DMS53 treated with DMSO at 0.1 percent for 48 hours (cell line): ENCODE results near the gene ZDHHC8.

Source experiments
- DNase-seq: peaks from one replicate; lab custom pipeline; 2025; ENCODE audit not compliant: unreplicated experiment; lab: John Stamatoyannopoulos, UW

Gene ZDHHC8

GRCh38 chr22:20096574-20097420 is 34.8 kb upstream of the ZDHHC8 start:
- DNase-seq = no peak

DNA sequence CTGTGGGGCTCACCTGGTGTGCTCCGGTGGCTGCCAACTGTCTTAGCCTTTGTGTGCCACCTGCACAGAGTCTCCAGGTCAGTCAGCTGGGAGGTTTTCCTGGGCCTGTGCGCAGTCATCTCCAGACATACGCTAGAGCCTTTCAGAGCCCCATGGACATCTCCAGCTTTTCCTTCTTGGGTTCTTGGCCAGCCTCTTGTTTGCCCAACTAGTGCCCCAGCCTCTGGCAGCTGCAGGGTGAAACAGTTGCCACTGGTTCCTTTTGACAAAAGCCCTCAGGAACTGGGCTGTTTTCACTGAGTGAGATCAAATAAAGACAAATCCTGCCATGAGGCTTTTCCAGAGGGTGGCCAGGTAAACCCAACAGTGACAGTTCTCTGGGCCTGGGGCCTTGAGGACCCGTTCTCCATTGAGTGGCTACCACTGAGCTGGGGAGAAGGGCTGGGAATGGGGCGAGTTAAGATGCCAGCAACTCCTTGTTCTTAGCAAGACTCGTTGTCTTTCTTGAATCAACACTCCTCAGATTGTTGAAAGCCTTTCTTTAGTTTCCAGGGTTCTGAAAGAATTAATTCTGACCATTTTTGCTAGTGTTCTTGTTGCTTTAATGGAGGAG is 32.4 kb upstream of the ZDHHC8 start:
- DNase-seq = no peak

GRCh38 chr22:20101638-20102037 is 30.0 kb upstream of the ZDHHC8 start:
- DNase-seq = no peak

GRCh38 chr22:20102203-20102780 is 29.3 kb upstream of the ZDHHC8 start:
- DNase-seq = no peak

DNA sequence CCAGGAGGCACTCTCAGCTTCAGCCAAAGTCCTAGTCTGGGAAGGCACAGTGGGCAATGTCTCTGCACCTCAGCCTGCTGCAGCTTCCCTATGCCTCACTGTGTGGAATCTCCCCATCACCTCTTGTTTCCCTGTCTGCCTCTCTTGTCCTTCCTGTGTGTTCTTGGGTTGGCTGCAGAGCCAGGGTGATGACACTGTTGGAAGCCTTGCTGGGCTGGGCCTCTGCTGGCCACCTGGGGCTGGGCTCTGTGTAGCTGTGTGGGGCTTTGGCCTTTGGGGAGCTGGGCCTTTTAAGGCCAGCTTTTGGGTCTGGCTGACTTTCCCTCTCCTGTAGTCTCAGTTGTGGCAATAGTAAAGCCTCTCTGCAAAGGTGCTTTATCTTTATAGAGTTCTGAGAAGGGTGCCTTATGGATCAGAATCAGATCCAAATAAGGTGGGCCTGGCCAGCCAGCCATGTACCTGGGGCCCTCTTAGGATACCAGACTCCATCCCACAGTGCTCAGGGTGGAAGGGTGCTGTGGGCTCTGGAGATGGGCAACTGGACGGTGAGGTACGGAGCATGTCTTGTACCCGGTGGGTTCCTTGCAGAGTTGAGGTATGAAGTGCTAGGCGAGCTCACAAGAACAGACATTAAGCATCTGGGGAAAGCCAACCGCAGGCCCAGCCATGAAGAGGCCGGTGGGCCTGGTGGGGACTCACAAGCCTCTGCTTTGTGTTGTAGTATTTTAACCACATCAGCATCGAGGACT is 26.0 kb upstream of the ZDHHC8 start:
- DNase-seq = no peak

GRCh38 chr22:20106205-20106848 is 25.3 kb upstream of the ZDHHC8 start:
- no peak for DNase-seq

GRCh38 chr22:20106849-20107237 is 24.8 kb upstream of the ZDHHC8 start:
- DNase-seq = no peak

DNA sequence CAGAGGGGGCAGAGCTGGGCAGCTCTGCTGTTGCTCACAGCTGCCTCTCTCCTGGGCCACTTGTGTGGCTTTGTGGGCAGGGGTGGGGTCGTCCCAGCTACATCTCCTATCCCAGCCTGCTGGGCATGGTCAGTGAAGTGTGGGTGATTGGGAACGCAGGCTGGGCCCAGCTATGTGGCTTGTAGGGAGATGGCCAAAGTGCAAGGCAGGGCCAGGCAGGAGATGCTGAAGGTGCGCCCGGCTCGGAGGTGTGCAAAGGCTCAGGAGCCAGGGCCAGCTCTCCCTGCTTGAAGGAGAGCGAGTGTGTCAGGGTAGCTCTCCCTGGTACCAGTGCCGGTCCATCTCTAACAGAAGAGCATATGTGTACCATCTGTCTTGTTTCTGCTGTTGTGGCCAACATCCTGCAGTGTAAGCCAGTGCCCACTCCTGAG is 24.1 kb upstream of the ZDHHC8 start:
- DNase-seq = no peak

DNA sequence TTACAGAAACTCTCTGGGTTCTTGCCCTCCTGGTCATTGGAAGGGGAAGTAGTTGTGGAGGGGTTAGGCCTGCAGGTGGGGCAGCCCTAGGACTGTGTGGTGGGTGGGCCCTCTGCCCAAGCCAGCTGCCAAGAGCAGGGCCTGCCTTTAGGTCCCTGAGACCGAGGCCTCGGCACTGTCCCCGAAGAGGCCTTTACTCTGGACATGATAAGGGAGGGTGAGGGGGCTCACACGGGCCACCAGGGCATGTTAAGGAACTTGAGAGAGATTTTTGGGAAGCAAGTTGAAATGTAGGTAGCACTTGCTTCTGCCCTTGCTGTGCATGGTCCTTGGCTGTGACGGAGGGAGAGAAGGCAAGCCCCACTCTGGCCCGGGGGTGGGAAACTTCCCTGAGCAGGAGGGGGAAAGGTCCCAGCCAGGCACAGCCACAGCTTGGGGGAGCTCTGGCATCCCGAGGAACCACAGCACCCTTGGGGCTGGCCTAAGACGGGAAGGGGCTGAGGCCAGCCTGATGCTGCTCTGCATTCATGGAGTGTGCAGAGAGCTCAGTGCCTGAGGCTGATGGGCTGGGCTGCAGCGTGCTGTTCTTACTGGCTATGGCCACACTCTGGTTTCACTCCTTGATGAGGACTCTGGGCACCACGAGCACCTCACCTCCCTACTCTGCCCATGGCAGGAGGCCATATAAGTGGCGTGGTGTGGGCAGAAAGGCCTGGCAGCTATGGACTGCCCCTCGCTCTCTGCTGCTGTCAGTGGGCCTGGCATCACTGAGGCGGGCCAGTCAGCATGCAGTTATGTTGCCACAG is 23.4 kb upstream of the ZDHHC8 start:
- no peak for DNase-seq

GRCh38 chr22:20108757-20109230 is 22.8 kb upstream of the ZDHHC8 start:
- no peak for DNase-seq

DNA sequence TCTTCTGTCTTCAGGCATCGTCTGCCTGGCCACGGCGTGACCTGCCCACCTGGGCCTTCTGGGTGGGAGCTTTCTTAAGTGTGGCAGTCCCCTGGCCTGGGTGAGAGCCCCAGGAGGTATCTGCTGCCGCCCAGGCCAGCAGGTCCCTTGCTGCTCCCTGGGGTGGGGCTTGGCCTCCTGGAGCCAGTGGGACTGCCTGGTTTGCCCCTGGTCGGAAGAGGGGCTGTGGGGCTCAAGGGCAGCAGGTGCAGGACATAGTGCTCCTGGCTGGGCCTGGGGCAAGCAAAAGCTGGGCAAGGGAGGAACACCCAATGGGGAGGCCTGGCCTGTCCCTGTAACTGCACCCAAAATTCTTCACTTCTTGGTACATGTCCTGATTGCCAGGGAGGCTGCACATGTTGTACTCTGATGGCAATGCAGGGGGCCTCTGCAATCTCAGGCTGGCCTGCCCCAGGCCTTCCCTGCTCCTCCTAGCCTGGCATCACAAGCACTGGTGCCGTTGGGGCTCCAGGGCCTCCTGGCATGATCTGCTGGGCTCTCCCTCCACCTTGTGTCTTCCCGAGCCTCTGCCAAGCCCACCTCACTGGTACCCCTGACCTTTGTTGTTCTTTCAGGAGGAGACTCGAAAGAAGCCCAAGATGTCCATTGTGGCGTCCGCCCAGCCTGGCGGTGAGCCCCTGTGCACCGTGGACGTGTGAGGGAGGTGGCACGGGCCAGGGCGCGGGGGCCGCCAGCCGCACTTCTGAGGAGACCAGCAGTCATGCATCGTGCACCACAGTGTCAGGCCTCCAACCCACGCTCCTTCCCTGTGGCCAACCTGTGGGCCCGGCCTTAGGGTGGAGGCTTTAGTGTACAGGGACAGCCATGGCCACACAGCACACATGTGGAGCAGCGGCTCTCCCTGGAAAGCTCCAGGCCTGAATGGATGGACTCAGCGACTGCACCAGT is 21.9 kb upstream of the ZDHHC8 start:
- no peak for DNase-seq

GRCh38 chr22:20110359-20110985 is 21.1 kb upstream of the ZDHHC8 start:
- no peak for DNase-seq

GRCh38 chr22:20111045-20111688 is 20.4 kb upstream of the ZDHHC8 start:
- DNase-seq = no peak

DNA sequence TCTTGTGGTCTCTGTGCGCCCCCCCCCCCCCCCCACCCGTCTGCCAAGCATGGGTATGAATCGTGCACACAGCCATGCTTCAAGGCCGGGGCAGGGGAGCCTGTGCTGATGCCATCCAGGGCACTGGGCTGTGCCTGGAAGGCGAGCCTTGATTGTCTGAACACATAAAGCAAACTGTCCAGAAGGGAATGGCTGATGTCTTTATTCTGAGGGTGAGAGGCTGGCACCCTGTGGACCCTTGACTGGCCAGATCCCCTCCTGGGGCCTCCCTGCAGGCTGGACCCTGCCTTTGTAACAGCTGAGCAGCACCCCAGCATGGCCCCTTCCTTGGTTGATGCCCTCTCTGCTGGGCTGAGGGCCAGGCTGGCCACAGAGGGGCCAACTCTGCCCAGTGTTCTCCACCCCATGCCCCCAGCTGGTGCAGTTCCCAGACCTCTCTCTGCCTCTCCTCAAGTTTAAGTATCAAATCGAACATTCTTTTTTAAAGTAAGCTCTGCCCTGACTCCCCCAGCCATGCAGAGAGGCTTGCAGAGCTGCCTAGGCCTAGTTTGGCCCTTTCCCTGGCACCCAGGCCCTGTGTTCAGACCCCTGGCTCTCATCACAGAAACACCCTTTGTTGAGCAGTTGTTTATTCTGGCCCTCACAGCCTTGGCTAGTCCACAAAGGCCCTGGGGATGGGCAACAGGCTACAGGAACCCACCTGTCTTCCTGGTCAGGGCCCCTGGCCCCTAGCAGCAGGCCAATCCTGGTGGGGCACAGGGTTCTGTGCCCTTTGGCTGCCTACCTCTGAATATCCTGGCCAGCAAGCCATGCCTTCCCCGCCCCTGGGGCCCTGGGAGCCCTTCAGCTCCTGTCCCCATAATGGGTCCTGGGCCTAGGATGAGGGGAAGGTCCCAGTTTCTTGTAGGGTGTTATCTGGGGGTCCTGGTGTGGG is 19.6 kb upstream of the ZDHHC8 start:
- no peak for DNase-seq

DNA sequence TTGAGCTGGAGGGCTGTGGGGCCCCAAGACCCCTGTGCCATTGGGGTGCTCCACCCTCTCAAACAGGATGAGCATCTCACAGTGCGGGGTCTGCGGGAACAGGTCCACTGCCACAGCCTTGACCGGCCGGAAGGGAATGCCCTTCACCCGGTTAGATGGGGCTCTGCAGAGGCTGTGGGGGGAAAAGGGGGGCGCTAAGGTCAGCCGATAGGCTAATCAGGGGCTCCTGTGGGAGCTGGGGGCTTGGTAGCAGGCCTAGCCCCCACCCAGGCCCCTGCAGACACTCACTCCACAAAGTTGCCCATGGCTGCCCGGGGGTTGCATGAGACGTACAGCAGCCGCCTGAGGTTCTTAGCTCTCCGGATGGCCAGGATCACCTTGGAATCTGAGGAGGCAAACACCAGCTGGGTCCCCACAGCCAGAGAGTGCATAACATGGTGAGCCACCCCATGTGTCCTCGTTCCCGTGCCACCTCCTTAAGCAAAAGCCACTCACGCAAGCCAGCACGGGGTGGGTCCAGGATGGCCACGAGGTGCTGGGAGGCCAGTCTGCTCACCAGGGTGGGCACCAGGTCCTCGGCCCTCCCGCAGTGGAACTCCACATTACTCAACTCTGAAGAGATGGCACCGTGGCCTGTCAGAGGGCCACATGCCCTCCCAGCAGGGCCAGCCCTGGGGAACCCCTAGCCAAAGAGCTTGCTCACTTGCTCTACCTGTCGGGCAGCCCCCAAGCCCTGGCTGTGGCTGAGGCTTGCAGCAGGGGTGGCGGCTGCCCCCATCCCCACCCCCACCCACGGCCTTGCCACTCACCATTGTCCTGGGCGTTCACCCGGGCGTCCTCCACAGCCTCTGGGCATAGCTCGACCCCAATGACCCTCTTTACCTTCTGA is 18.7 kb upstream of the ZDHHC8 start:
- no peak for DNase-seq
